ENCODE results near the gene BDKRB1.

The BDKRB1 gene

GRCh38 chr14:96309896-96310330 is 53.9 kb downstream of the BDKRB1 start:
- CTCF ChIA-PET: interaction anchor here (0.6 to 1.2 kb wide), 2 partner anchors 117 to 168 kb away, joined by 3 to 5 read pairs; no protein-coding TSS in a partner anchor
- no peak for DNase-seq (ENCODE audit: low spot score)
- H3K27ac ChIP-seq: no peak overlapping the region
- POLR2A ChIA-PET (ENCODE audit: low non-redundant PET): no interaction called here
- no peak for TF ChIP-seq CTCF (conservative IDR thresholded peaks at IDR 0.05; ENCODE audit: low read depth)

- DNase-seq (ENCODE audit: low spot score): no peak
- no peak for TF ChIP-seq CTCF (conservative IDR thresholded peaks at IDR 0.05; ENCODE audit: low read depth)
- POLR2A ChIA-PET (ENCODE audit: low non-redundant PET): no interaction called here
- CTCF ChIA-PET: interaction anchor here (1.2 kb wide), 1 partner anchor 116 kb away, joined by 5 read pairs; no protein-coding TSS in a partner anchor
- H3K27ac ChIP-seq: no peak overlapping the region
These were observed 54.9 kb downstream of the BDKRB1 start for GRCh38 chr14:96310906-96311305.

All from RWPE1 (cell line).